Ovary (tissue), 3 donors: ENCODE measurements around the gene AGAP5.

Source experiments
- EP300 ChIP-seq: sonication (generic); formaldehyde crosslinking; IDR thresholded peaks from one replicate; pipeline ENCODE4 v1.6.1; 2017; ENCODE audit warnings: antibody characterized with exemption
- POLR2A ChIP-seq: fragments of 450-650 bp; IDR thresholded peaks from one replicate; pipeline ENCODE4 v1.6.1; 2017; ENCODE audit warnings: antibody characterized with exemption, mild to moderate bottlenecking, moderate library complexity
- TF ChIP-seq, protein P1 (sequence below), 3 donors: fragments of 450-650 bp in 2 of 3; fragments of 200-600 bp in 1 of 3; IDR thresholded peaks; one replicate each; pipeline versions ENCODE4 v1.5.1 to v1.8.0; 2016 to 2022; ENCODE audit warnings: antibody characterized with exemption in 3 of 3, mild to moderate bottlenecking in 1 of 3
- donor health status: DM: no; HTN: no; CAD: no.

DNA sequence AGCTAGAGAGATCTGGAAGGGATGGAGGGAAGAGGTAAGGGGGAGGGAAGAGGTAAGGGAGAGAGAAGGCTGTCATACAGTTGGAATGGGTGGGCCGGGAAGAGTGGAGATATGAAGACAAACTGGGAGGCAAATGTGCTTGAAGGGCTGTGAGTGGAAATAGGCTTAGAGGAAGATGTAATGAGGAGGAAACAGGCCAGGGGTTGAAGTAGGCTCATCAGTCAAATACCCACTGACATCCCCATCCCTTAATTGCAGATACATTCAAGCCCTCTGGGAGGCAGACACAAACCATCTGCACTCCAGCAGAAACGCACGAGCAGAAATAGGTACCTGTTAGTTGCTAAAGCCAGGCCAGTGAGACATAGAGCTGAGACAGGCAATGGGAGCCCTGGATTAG, 44.2 kb downstream of the AGAP5 start:
- TF ChIP-seq EP300 (no peak), POLR2A (no peak)
- TF ChIP-seq, protein P1, sequence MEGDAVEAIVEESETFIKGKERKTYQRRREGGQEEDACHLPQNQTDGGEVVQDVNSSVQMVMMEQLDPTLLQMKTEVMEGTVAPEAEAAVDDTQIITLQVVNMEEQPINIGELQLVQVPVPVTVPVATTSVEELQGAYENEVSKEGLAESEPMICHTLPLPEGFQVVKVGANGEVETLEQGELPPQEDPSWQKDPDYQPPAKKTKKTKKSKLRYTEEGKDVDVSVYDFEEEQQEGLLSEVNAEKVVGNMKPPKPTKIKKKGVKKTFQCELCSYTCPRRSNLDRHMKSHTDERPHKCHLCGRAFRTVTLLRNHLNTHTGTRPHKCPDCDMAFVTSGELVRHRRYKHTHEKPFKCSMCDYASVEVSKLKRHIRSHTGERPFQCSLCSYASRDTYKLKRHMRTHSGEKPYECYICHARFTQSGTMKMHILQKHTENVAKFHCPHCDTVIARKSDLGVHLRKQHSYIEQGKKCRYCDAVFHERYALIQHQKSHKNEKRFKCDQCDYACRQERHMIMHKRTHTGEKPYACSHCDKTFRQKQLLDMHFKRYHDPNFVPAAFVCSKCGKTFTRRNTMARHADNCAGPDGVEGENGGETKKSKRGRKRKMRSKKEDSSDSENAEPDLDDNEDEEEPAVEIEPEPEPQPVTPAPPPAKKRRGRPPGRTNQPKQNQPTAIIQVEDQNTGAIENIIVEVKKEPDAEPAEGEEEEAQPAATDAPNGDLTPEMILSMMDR (IDR thresholded peaks at IDR 0.05), result no peak
